Astrocyte (in vitro differentiated cells and primary cell): ENCODE data around the gene NFATC4.

Experiments
- EZH2 ChIP-seq: IDR thresholded peaks from 2 replicates; pipeline ENCODE4 v1.6.1; 2012; ENCODE audit warnings: mild to moderate bottlenecking, low read length, inconsistent platforms; ENCODE audit not compliant: insufficient read depth
- TF ChIP-seq, protein P1 (sequence below): IDR thresholded peaks from 2 replicates; pipeline ENCODE4 v1.5.1; 2011; ENCODE audit warnings: low read depth, mild to moderate bottlenecking, inconsistent platforms, low read length, moderate library complexity; ENCODE audit not compliant: insufficient read depth

DNA sequence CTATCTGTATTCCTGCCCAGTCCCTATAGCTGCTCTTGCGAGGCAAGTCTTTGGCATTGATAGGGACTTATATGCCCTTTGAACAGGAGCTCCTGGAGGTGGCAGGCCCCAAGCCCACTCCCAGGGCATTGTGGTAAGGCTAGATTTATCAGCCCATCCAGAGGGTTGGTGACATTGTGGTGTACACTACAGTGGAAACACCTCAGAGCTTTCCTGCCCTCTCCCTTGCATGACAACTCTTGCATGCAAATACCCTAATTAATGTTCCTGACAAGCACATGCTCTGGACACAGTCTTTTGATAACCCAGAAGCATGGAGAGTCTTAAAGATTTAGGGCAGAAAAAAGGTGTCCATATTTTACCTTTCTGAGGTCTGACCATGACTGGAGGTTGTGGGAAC, 27.4 kb upstream of the NFATC4 start:
- TF ChIP-seq, protein P1, sequence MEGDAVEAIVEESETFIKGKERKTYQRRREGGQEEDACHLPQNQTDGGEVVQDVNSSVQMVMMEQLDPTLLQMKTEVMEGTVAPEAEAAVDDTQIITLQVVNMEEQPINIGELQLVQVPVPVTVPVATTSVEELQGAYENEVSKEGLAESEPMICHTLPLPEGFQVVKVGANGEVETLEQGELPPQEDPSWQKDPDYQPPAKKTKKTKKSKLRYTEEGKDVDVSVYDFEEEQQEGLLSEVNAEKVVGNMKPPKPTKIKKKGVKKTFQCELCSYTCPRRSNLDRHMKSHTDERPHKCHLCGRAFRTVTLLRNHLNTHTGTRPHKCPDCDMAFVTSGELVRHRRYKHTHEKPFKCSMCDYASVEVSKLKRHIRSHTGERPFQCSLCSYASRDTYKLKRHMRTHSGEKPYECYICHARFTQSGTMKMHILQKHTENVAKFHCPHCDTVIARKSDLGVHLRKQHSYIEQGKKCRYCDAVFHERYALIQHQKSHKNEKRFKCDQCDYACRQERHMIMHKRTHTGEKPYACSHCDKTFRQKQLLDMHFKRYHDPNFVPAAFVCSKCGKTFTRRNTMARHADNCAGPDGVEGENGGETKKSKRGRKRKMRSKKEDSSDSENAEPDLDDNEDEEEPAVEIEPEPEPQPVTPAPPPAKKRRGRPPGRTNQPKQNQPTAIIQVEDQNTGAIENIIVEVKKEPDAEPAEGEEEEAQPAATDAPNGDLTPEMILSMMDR = no peak
- no peak for TF ChIP-seq EZH2
